ENCODE measurements around the gene KRTAP10-10.
"Not testable (repeated sequence)": the region's sequence is repeated elsewhere in the genome, so short reads cannot be mapped to it uniquely, and the experiment has no call there.

The KRTAP10-10 gene

GRCh38 chr21:44603109-44603875 lies 33.9 kb upstream of the KRTAP10-10 start:
- no peak for DNase-seq

- DNase-seq, result no peak
These were observed 33.2 kb upstream of the KRTAP10-10 start for GRCh38 chr21:44603911-44604310.

- DNase-seq, result no peak
These were observed 30.7 kb upstream of the KRTAP10-10 start for GRCh38 chr21:44606495-44606894.

- DNase-seq, result no peak
These were observed 28.0 kb upstream of the KRTAP10-10 start for GRCh38 chr21:44609193-44609592.

- not testable (repeated sequence) for DNase-seq
These were observed 26.9 kb upstream of the KRTAP10-10 start for GRCh38 chr21:44610157-44610843.

- DNase-seq, result no peak
These were observed 25.6 kb upstream of the KRTAP10-10 start for GRCh38 chr21:44611551-44611950.

GRCh38 chr21:44612029-44612486 lies 25.1 kb upstream of the KRTAP10-10 start, which contains the start of gene KRTAP10-8:
Gene KRTAP10-8 (plus strand): TSS chr21:44612079. CDS start chr21:44612101, 22 bp downstream.
- no peak for DNase-seq

- DNase-seq, result no peak
These were observed 24.4 kb upstream of the KRTAP10-10 start for GRCh38 chr21:44612669-44613229.

GRCh38 chr21:44613386-44614155 lies 23.6 kb upstream of the KRTAP10-10 start:
- DNase-seq, result peak; percentile 20

- no peak for DNase-seq
These were observed 23.0 kb upstream of the KRTAP10-10 start for GRCh38 chr21:44614161-44614631.

GRCh38 chr21:44614961-44615391 lies 22.2 kb upstream of the KRTAP10-10 start:
- peak; percentile 52 for DNase-seq

GRCh38 chr21:44615466-44615865 lies 21.7 kb upstream of the KRTAP10-10 start:
- no peak for DNase-seq

GRCh38 chr21:44615911-44616590 lies 21.1 kb upstream of the KRTAP10-10 start:
- DNase-seq, result peak; percentile 80

- DNase-seq, result no peak
These were observed 20.6 kb upstream of the KRTAP10-10 start for GRCh38 chr21:44616591-44616926.

- no peak for DNase-seq
These were observed 20.1 kb upstream of the KRTAP10-10 start for GRCh38 chr21:44617071-44617501.

GRCh38 chr21:44618504-44618903 lies 18.7 kb upstream of the KRTAP10-10 start:
- no peak for DNase-seq

- no peak for DNase-seq
These were observed 18.2 kb upstream of the KRTAP10-10 start for GRCh38 chr21:44618909-44619308.

- DNase-seq, result no peak
These were observed 17.3 kb upstream of the KRTAP10-10 start for GRCh38 chr21:44619886-44620285.

GRCh38 chr21:44623575-44623974 lies 13.6 kb upstream of the KRTAP10-10 start:
- no peak for DNase-seq

- DNase-seq, result no peak
These were observed 11.4 kb upstream of the KRTAP10-10 start for GRCh38 chr21:44625756-44626155.

GRCh38 chr21:44626262-44626661 lies 10.9 kb upstream of the KRTAP10-10 start:
- no peak for DNase-seq

GRCh38 chr21:44626673-44627143 lies 10.4 kb upstream of the KRTAP10-10 start, which contains the start of gene KRTAP10-9:
Gene KRTAP10-9 (plus strand): TSS chr21:44627093. CDS start chr21:44627172, 79 bp downstream.
- DNase-seq, result no peak

Measured in NCI-H345 (cell line).